HCT116 (cell line): ENCODE data around the gene WDR20. TPM values are rescaled to one million over a fixed set of nuclear protein-coding genes. Genes with fewer than 3 reads are reported as not detected.

Experiments
- ATAC-seq: fragments of 200-7000 bp; cut with Tn5 transposase; 2 replicates; pipeline ENCODE4 v1.9.1; 2020; ENCODE audit warnings: mild to moderate bottlenecking, moderate library complexity
- BruUV-seq: library from RNA; stranded (reverse); fragments of 400-500 nt; replicated peaks from 2 replicates; lab custom pipeline; 2021; lab: Mats Ljungman, UMichigan
- CTCF ChIA-PET: fragments of 300-600 bp; sonication (Branson Sonifier 250); formaldehyde crosslinking; loops from one replicate; lab custom pipeline; 2021; ENCODE audit warnings: antibody characterized with exemption; lab: Charles Lee
- POLR2A ChIA-PET: fragments of 300-600, 350-600 bp; sonication (Branson Sonifier 250); formaldehyde crosslinking; loops from one replicate; lab custom pipeline; 2021; ENCODE audit warnings: antibody characterized with exemption; lab: Charles Lee
- RAD21 ChIA-PET, 2 experiments: fragments of 300-600 bp; sonication (Branson Sonifier 250); formaldehyde crosslinking; loops; one replicate each; lab custom pipeline; 2023; ENCODE audit warnings: low total read pairs in 2 of 2; ENCODE audit not compliant: uncharacterized antibody in 2 of 2, unreplicated experiment in 2 of 2, low non-redundant PET in 1 of 2; lab: Charles Lee
- DNase-seq: peaks from one replicate; pipeline ENCODE4 v3.0.0-alpha.2; 2010; ENCODE audit warnings: low read depth, low spot score
- H2AFZ ChIP-seq: fragments of 200-600 bp; shearing (Covaris generic), sonication (generic); 2 replicates; pipeline ENCODE4 v1.6.1; 2017; ENCODE audit warnings: low read depth, mixed run types, mixed read lengths, antibody characterized with exemption, low read length; ENCODE audit not compliant: poor library complexity, severe bottlenecking
- H3K27ac ChIP-seq: 2 replicates; pipeline ENCODE4 v1.5.1; 2012; ENCODE audit warnings: low read depth, low read length
- H3K27me3 ChIP-seq: fragments of 200-600 bp; sonication (generic); 2 replicates; pipeline ENCODE4 v1.6.1; 2016; ENCODE audit warnings: mixed run types, low read length, mixed read lengths; ENCODE audit not compliant: insufficient read depth
- H3K36me3 ChIP-seq, 2 experiments: fragments of 200-500 bp in 1 of 2; fragments of 200-600 bp in 1 of 2; sonication (Bioruptor generic) in 1 of 2; sonication (generic) in 1 of 2; 2 replicates each; pipeline versions ENCODE4 v1.5.1 to v1.6.1; 2014 to 2016; ENCODE audit warnings: low read length in 2 of 2, inconsistent platforms in 1 of 2, mixed read lengths in 1 of 2, mixed run types in 1 of 2; ENCODE audit not compliant: insufficient read depth in 2 of 2, control insufficient read depth in 1 of 2
- H3K4me1 ChIP-seq, 2 experiments: fragments of 200-600 bp in 1 of 2; sonication (generic) in 1 of 2; 2 replicates each; pipeline versions ENCODE4 v1.5.1 to v1.6.1; 2012 to 2017; ENCODE audit warnings: low read length in 2 of 2, inconsistent platforms in 1 of 2, mild to moderate bottlenecking in 1 of 2, mixed read lengths in 1 of 2, mixed run types in 1 of 2, moderate library complexity in 1 of 2; ENCODE audit not compliant: insufficient read depth in 2 of 2, control insufficient read depth in 1 of 2
- H3K4me2 ChIP-seq: fragments of 200-600 bp; sonication (generic); 2 replicates; pipeline ENCODE4 v1.6.1; 2017; ENCODE audit warnings: mixed run types, low read length, mixed read lengths
- H3K4me3 ChIP-seq, 2 experiments: fragments of 200-600 bp in 1 of 2; sonication (generic) in 1 of 2; replicated peaks in 1 of 2; 2 replicates each; pipeline ENCODE4 v1.5.1; 2011 to 2016; ENCODE audit warnings: low read length in 2 of 2, control low read depth in 1 of 2, low read depth in 1 of 2, mild to moderate bottlenecking in 1 of 2, mixed read lengths in 1 of 2, mixed run types in 1 of 2
- H3K79me2 ChIP-seq: fragments of 200-600 bp; sonication (generic); 2 replicates; pipeline ENCODE4 v1.6.1; 2017; ENCODE audit warnings: mild to moderate bottlenecking, mixed run types, low read length, moderate library complexity, mixed read lengths; ENCODE audit not compliant: insufficient read depth
- H3K9ac ChIP-seq: fragments of 200-600 bp; sonication (generic); 2 replicates; pipeline ENCODE4 v1.6.1; 2016; ENCODE audit warnings: low read length, mixed read lengths
- H3K9me2 ChIP-seq: fragments of 200-600 bp; sonication (generic), shearing (Covaris generic); 2 replicates; pipeline ENCODE4 v1.6.1; 2017; ENCODE audit warnings: mixed run types, mild to moderate bottlenecking, moderate library complexity; ENCODE audit not compliant: insufficient read depth
- H3K9me3 ChIP-seq, 2 experiments: fragments of 200-500 bp in 1 of 2; fragments of 200-600 bp in 1 of 2; sonication (Bioruptor generic) in 1 of 2; sonication (generic) in 1 of 2; 2 replicates each; pipeline ENCODE4 v1.6.1; 2014 to 2017; ENCODE audit warnings: low read length in 2 of 2, mixed read lengths in 2 of 2, inconsistent platforms in 1 of 2, low read depth in 1 of 2, mild to moderate bottlenecking in 1 of 2, mixed run types in 1 of 2, moderate library complexity in 1 of 2; ENCODE audit not compliant: control insufficient read depth in 1 of 2, insufficient read depth in 1 of 2
- H4K20me1 ChIP-seq: fragments of 200-600 bp; sonication (generic), shearing (Covaris generic); 2 replicates; pipeline ENCODE4 v1.6.1; 2017; ENCODE audit warnings: mixed run types, mild to moderate bottlenecking, moderate library complexity; ENCODE audit not compliant: insufficient read depth
- CBX3 ChIP-seq: IDR thresholded peaks from 2 replicates; pipeline ENCODE4 v1.6.1; 2012; ENCODE audit warnings: low read depth
- CEBPB ChIP-seq: IDR thresholded peaks from 2 replicates; pipeline ENCODE4 v1.6.1; 2012; ENCODE audit warnings: low read depth
- EGR1 ChIP-seq: IDR thresholded peaks from 2 replicates; pipeline ENCODE4 v1.6.1; 2012; ENCODE audit warnings: low read depth
- ELF1 ChIP-seq: IDR thresholded peaks from 2 replicates; pipeline ENCODE4 v1.6.1; 2012; ENCODE audit warnings: low read depth, borderline replicate concordance
- EZH2 ChIP-seq: fragments of 200-600 bp; sonication (generic); IDR thresholded peaks from 2 replicates; pipeline ENCODE4 v1.6.1; 2017; ENCODE audit warnings: antibody characterized with exemption, mixed run types
- EZH2phosphoT487 ChIP-seq: fragments of 200-600 bp; IDR thresholded peaks from 2 replicates; pipeline ENCODE4 v1.6.1; 2018; ENCODE audit warnings: antibody characterized with exemption, borderline replicate concordance
- FOSL1 ChIP-seq: IDR thresholded peaks from 2 replicates; pipeline ENCODE4 v1.6.1; 2012; ENCODE audit warnings: low read depth
- MAX ChIP-seq: IDR thresholded peaks from 2 replicates; pipeline ENCODE4 v1.6.1; 2012
- POLR2A ChIP-seq: IDR thresholded peaks from 2 replicates; pipeline ENCODE4 v1.7.0; 2011; ENCODE audit warnings: borderline replicate concordance; ENCODE audit not compliant: insufficient read depth, insufficient read length; ENCODE audit errors: extremely low read depth
- POLR2AphosphoS5 ChIP-seq: IDR thresholded peaks from 2 replicates; pipeline ENCODE4 v1.6.1; 2011; ENCODE audit warnings: mild to moderate bottlenecking, low read depth, low read length, moderate library complexity
- RAD21 ChIP-seq: IDR thresholded peaks from 2 replicates; pipeline ENCODE4 v1.6.1; 2012; ENCODE audit warnings: low read depth, mild to moderate bottlenecking
- REST ChIP-seq: IDR thresholded peaks from 2 replicates; pipeline ENCODE4 v1.6.1; 2012; ENCODE audit warnings: low read depth
- SIN3A ChIP-seq: IDR thresholded peaks from 2 replicates; pipeline ENCODE4 v1.6.1; 2012; ENCODE audit warnings: low read depth
- SP1 ChIP-seq: IDR thresholded peaks from 2 replicates; pipeline ENCODE4 v1.6.1; 2012; ENCODE audit warnings: low read depth
- SRF ChIP-seq: IDR thresholded peaks from 2 replicates; pipeline ENCODE4 v1.6.1; 2012; ENCODE audit warnings: low read depth
- TCF7L2 ChIP-seq: IDR thresholded peaks from 2 replicates; pipeline ENCODE4 v1.7.0; 2011; ENCODE audit warnings: borderline replicate concordance, inconsistent platforms; ENCODE audit not compliant: insufficient read depth, insufficient read length; ENCODE audit errors: extremely low read depth
- YY1 ChIP-seq: IDR thresholded peaks from 2 replicates; pipeline ENCODE4 v1.6.1; 2011; ENCODE audit warnings: low read length, low read depth, moderate library complexity, mild to moderate bottlenecking; ENCODE audit not compliant: insufficient replicate concordance; ENCODE audit errors: extremely low read depth
- ZBTB33 ChIP-seq: IDR thresholded peaks from 2 replicates; pipeline ENCODE4 v1.6.1; 2011; ENCODE audit warnings: mild to moderate bottlenecking, low read length, moderate library complexity; ENCODE audit not compliant: insufficient replicate concordance; ENCODE audit errors: extremely low read depth
- ZFX ChIP-seq: fragments of 450-650 bp; IDR thresholded peaks from 2 replicates; pipeline ENCODE4 v1.6.1; 2017
- ZNF274 ChIP-seq: fragments of 200-500 bp; sonication (Bioruptor generic); IDR thresholded peaks from 2 replicates; pipeline ENCODE4 v1.6.1; 2014; ENCODE audit warnings: mild to moderate bottlenecking, low read depth, low read length, inconsistent platforms
- intact Hi-C: fragments of 100-400 bp; cut with micrococcal nuclease; formaldehyde crosslinking; loops from 2 replicates; pipeline ENCODE4 v1.10.0; 2022
- total RNA-seq: library from RNA; stranded (reverse); gene quantifications from one replicate; pipeline ENCODE4 v1.2.1, GENCODE V29; 2021; ENCODE audit not compliant: unreplicated experiment

Gene WDR20
- total RNA-seq, 1 experiment from 2014 or later = 21.1 TPM

- Histone ChIP-seq H3K79me2 (peaks cover 17% of the 10 kb centered on the region), H2AFZ (no peak overlapping the region)
These were observed 78.3 kb downstream of the WDR20 start for GRCh38 chr14:102217987-102218421.

More at GRCh38 chr14:102217987-102218421, 78.3 kb downstream of the WDR20 start:
- 0 out of 4 replicates have a peak, but pooled peaks cover 0 to 3% of the 10 kb centered on the region in 2 experiments for H3K36me3 ChIP-seq
- no peaks in the 10 kb centered on the region for H3K9me3 ChIP-seq
- POLR2A ChIA-PET = no interaction called here
- H3K9me2 ChIP-seq = no peaks in the 10 kb centered on the region
- no peak overlapping the region for H3K9ac ChIP-seq
- H3K4me1 ChIP-seq = peaks cover 0 to 3% of the 10 kb centered on the region in 2 experiments; a peak in 1 of 4 replicates
- CTCF ChIA-PET = no interaction called here
- intact Hi-C loops = no loop called here
- no peak for ATAC-seq
- no peaks in the 10 kb centered on the region for H4K20me1 ChIP-seq
- TF ChIP-seq REST (no peak), SP1 (no peak), EZH2 (no peak), ELF1 (no peak), POLR2A (no peak), MAX (no peak), CBX3 (no peak), TCF7L2 (no peak), EZH2phosphoT487 (no peak), ZFX (no peak), EGR1 (no peak), RAD21 (no peak), SIN3A (no peak), SRF (no peak), CEBPB (no peak), ZBTB33 (no peak), YY1 (no peak), POLR2AphosphoS5 (no peak), ZNF274 (no peak), FOSL1 (no peak)
- RAD21 ChIA-PET = no interaction called here
- no peak overlapping the region for H3K4me3 ChIP-seq
- no peak overlapping the region for H3K4me2 ChIP-seq
- no TSS peak for BruUV-seq
- no peaks in the 10 kb centered on the region for H3K27me3 ChIP-seq
- no peak for DNase-seq
- H3K27ac ChIP-seq = no peak overlapping the region
